ENCODE results near the gene FAM118A.
"Not testable (repeated sequence)": the region's sequence is repeated elsewhere in the genome, so short reads cannot be mapped to it uniquely, and the experiment has no call there.

Gene FAM118A

GRCh38 chr22:45308957-45309421 lies 745 bp upstream of the FAM118A start:
- DNase-seq (ENCODE audit: low read depth in 2 of 2), result no peak

DNA sequence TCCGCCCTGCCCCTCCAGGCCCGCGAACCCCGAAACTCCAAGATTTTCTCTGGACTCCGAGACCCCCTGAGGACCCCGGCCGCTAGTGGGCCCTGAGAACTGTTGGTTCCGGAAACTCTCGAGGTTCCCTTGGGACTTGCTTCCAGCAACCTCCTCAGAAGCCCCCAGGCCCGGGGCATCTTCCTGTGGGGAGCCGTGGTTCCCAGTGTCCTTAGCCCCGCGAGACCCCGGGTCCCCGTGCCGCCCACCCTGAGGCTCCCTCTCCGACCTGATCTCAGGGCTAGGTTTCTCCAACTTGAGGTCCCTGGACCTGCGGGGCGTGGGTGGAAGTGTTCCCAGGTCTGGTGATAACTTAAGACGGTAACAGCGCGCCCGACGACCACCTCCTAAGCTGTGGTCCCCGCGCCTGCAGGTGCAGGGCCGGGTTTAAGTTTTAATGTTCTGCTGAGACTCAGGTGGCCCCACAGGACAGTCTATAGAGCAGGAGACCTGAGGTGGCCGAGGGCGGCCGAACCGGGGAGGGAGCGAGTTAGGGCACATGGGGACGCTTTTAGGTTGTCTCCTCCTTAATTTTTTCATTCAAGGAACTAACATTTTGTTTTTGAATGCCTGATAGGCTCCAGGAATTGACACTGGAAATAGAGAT lies 720 bp downstream of the FAM118A start:
- no peak for DNase-seq (ENCODE audit: low read depth in 2 of 2)

DNA sequence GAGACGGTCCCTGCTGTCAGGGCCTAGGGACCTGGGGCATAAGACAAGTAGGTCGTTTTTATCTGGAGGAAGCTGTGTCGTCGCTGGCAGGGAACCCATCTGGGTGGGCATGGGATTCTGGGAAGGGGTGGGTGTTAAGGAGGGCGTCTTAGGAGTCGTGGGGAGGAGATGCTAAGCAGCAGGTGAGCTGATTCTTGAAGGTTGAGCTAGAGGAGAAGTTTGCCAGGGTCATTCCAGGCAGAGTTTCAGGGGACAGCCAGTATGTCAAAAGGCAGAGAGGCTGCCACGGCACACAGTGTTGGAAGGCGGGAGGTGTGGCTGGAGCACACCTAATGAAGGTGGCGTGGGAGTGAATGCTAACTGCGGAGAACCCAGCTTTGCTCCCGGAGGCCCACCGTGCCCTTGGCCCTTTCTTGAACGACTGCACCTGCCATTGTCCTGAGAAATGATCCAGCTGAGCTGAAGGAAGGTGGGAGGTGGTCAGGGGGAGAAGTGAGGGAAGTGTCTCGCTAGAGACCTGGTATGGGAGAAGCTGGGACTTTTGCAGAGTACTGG lies 1.3 kb downstream of the FAM118A start:
- DNase-seq (ENCODE audit: low read depth in 2 of 2), result no peak

- DNase-seq (ENCODE audit: low read depth in 2 of 2), result no peak
Observed at GRCh38 chr22:45312415-45312814, 2.7 kb downstream of the FAM118A start.

GRCh38 chr22:45312856-45313255 lies 3.1 kb downstream of the FAM118A start:
- no peak for DNase-seq (ENCODE audit: low read depth in 2 of 2)

- DNase-seq (ENCODE audit: low read depth in 2 of 2), result no peak
Observed at GRCh38 chr22:45314054-45314721, 4.5 kb downstream of the FAM118A start.

- DNase-seq (ENCODE audit: low read depth in 2 of 2), result no peak
Observed at GRCh38 chr22:45314786-45315185, 5.1 kb downstream of the FAM118A start.

DNA sequence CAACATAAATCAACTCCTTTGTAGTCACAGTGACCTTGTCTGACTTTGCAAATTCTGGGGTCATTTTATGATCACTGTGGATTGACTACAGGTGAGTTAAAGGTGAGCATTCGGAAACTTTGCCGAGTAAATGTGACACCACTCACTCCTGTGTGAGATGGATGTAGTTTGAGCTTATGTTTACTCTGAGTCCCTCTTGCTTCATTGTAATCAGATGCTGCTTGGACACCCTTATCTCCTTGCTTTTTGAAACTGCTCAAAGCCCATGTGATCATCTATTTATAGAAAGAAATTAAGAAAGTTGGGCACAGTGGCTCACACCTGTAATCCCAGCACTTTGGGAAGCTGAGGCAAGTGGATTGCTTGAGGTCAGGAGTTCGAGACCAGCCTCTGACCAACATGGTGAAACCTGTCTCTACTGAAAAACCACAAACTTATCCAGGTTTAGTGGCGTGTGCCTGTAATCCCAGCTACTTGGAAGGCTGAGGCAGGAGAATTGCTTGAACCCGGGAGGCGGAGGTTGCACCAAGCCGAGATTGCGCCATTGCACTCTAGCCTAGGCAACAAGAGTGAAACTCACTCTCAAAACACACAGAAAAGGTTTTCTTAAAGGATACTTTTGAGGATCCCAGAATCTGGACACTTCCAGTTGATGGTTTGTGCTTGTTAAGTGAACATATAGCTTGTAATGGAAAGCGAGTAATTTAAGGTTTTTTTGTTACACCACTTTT lies 7.2 kb downstream of the FAM118A start:
- DNase-seq (ENCODE audit: low read depth in 2 of 2), result no peak

GRCh38 chr22:45317551-45318167 lies 7.9 kb downstream of the FAM118A start:
- no peak for DNase-seq (ENCODE audit: low read depth in 2 of 2)

GRCh38 chr22:45318168-45318557 lies 8.4 kb downstream of the FAM118A start:
- DNase-seq (ENCODE audit: low read depth in 2 of 2), result peak; percentile 71

DNA sequence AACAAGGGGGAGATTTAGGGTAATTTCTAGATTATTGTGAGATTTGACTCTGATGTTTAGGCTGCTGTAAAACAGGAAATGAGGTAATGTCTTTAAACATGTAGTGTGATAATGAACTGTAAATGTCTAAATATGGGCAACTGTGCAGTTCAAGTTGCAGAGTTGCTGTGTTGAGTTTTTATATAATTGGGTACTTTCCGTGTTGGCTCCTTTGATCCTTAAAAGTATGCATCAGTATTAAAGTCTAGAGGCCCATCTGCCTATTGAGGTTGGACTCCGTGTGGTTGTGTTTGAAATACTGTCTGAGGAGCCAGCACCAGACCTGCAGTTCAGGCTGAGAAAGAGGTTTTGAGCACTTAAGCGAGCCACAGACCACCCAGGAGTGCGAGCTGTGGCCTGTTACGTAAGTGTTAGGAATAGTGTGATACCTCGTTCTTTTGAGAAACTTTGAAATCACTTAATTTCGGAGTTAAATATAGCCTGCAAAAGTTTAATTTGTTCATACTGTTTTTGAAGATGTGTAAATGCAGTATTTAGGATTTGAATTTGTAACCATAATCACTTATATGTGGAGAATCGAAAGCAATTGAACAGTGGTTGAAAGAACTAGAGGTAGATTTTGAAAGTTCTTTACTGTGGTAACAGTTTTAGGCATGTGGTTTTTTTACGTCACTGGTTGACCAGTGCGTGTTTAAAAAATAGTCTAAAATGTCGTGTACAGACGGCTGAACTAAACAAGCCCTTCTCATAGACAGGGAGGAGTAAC lies 9.0 kb downstream of the FAM118A start:
- peak; percentile 34 to 35 for DNase-seq (ENCODE audit: low read depth in 2 of 2)

GRCh38 chr22:45319324-45319685 lies 9.6 kb downstream of the FAM118A start:
- DNase-seq (ENCODE audit: low read depth in 2 of 2), result no peak

DNA sequence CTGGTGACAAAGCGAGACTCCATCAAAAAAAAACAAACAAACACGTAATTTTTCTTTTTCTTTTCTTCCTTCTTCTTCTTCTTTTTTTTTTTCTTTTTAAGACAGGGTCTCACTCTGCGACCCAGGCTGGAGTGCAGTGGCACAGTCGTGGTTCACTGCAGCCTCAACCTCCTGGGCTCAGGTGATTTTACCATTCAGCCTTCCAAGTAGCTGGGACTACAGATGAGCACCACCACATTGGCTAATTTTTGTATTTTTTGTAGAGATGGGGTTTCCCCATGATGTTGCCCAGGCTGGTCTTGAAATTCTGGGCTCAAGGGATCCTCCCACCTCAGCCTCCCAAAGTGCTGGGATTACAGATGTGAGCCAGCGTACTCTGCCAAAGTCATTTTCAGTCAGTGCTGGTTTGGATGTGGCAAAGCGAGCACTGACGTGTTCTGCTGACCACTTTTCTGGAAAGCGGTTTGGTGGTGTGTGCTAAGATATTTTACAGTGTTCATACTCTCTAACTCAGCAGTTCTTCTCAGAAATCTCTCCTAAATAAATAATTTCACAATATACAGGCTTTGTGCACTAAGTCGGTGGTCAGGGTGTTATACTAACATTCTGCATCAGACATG lies 10.7 kb downstream of the FAM118A start:
- no peak for DNase-seq (ENCODE audit: low read depth in 2 of 2)

GRCh38 chr22:45321827-45322226 lies 12.1 kb downstream of the FAM118A start:
- DNase-seq (ENCODE audit: low read depth in 2 of 2), result no peak

GRCh38 chr22:45322873-45323525 lies 13.3 kb downstream of the FAM118A start:
- no peak for DNase-seq (ENCODE audit: low read depth in 2 of 2)

GRCh38 chr22:45323695-45324094 lies 14.0 kb downstream of the FAM118A start:
- DNase-seq (ENCODE audit: low read depth in 2 of 2), result no peak

DNA sequence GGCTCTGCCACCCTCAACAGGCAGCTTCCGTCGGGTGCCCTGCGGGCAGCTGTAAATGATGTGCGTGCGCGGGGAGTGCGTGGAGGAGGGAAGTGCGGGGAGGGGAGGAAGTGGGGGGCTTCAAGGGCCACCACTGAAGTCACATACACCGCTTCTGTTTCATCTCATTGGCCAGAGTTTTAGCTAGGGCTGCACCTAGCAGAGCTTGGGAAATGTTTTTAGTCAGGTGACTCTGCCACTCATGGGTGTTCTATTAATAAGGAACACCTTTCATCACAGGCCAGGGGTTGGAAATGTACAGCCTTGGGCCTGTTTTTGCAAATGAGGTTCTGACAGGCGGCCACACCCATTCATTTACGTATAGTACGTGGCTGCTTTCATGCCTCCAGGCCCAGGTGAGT lies 14.6 kb downstream of the FAM118A start:
- DNase-seq (ENCODE audit: low read depth in 2 of 2), result no peak

DNA sequence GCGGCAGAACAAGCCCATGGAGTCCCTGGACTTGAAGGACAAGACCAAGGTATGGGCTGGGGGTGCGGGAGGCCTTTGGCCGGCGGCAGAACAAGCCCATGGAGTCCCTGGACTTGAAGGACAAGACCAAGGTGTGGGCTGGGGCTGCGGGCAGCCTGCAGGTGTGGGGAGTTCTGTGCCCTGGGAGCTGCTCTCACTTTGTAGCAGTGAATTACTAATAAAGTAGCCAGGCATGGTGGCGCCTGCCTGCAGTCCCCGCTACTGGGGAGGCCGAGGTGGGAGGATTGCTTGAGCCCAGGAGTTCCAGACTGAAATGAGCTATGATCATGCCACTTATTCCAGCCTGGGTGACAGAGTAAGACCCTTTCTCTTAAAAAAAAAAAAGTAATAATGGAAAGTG lies 18.5 kb downstream of the FAM118A start:
- DNase-seq (ENCODE audit: low read depth in 2 of 2), result not testable (repeated sequence)

GRCh38 chr22:45328822-45329529 lies 19.2 kb downstream of the FAM118A start:
- no peak for DNase-seq (ENCODE audit: low read depth in 2 of 2)

DNA sequence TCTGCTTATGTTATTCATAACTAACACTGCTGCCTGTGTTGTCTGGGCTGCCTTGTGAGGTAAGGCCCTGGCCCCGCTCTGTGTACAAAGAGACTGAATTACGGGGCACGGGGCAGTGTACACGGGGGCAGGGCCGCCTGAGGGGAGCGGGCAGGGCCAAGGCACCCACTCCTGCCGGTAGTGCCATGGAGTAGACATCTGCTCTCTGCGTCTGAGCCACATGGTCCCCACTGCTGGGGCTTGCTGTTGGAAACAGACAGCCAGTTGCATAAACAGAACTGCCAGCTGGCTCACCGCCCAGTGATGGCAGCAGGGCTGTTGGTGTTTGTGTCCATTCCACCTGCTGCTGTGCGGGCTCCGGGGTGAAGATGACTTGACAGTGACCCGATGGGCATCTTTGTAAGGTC lies 19.8 kb downstream of the FAM118A start:
- no peak for DNase-seq (ENCODE audit: low read depth in 2 of 2)

All from stimulated activated CD8-positive, alpha-beta memory T cell treated with anti-CD3 and anti-CD28 coated beads, Interleukin-15, amount 100 ng/mL, for 48 hours (primary cell).